Activated CD4-positive, alpha-beta T cell treated with anti-CD3 and anti-CD28 coated beads, Interleukin-2, amount 50 U/mL, for 48 hours (primary cell): ENCODE results near the gene ATP11B.

Experiments used
- DNase-seq, 2 experiments: peaks; one replicate each; pipeline ENCODE4 v3.0.0-alpha.2; 2020

The ATP11B gene

GRCh38 chr3:182912474-182912873 lies 119.2 kb downstream of the ATP11B start:
- no peak for DNase-seq

DNA sequence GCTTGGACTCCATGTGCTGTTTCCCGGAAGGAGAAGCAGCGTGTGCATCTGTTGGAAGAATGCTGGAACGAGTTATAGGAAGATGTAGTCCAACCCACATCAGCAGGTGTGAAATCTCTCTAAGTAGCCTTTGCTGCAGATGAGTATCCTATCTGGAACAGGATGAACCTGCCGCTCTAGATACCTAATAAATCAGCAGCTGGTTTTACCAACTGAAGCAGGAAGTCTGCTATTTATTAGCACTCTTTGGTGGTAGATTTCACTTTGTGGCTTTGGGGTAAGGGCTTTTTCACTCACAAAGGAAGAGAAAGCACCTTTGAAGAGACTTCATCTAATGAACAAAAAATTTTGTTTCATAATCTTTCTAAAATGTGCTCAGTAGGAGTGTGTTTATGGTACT lies 120.6 kb downstream of the ATP11B start:
- DNase-seq = no peak

- DNase-seq = no peak
Observed at GRCh38 chr3:182914341-182914740, 121.0 kb downstream of the ATP11B start.

GRCh38 chr3:182917134-182917533 lies 123.8 kb downstream of the ATP11B start:
- DNase-seq = no peak

- no peak for DNase-seq
Observed at GRCh38 chr3:182919866-182920357, 126.6 kb downstream of the ATP11B start.

GRCh38 chr3:182920515-182921084 lies 127.3 kb downstream of the ATP11B start:
- DNase-seq = no peak

GRCh38 chr3:182921665-182922355 lies 128.5 kb downstream of the ATP11B start:
- DNase-seq = no peak

- no peak for DNase-seq
Observed at GRCh38 chr3:182925330-182925943, 132.1 kb downstream of the ATP11B start.

GRCh38 chr3:182925944-182926337 lies 132.6 kb downstream of the ATP11B start:
- DNase-seq = no peak

DNA sequence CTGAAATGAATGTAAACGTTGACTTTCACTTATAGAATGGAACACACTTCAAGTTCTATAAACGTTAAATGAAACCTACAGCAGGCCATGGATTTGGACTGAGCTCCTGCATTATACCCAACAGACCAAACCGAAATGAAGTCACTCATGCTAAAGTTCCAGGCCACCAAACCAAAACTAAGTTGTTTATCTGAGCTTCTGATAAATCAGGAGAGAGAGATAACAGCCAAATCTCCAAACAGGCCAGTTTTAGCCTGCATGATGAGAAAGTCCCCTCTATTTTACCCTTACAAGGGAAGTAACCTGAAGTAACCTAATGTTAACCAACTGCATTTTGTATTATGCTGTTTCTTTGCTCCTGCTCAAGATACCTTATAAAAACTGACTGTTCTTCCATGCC lies 142.5 kb downstream of the ATP11B start:
- DNase-seq = no peak

DNA sequence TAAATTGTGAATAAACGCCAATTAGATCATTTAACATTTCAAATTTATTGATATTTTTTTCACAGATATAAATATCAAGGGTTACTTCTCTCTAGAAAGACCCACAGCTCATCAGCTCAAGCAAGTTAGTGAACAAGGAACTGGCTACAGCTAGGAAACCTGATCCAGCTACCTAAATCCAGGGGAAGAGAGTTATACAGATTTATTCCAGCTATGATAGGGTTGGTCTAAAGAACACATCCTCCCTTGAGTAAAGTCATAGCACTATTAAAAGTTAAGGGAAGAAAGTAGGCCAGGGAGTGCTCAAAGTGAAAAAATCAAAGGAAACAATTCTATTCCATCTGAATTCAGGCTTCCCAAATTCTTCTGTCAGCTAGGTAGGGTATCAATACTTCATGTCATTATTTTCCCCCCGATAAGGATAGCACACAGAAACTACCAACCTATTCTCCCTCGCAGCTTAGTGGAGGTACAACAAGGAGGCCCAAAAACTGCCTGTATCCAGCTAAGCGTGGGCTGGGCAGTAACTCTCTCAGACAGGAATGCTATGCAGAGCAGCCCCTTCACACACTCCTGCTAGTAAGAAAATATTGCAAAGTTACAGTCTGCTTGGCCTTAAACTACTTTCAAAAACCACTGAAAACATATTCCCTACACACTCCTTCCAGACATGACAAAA lies 143.1 kb downstream of the ATP11B start:
- DNase-seq = no peak

GRCh38 chr3:182936918-182937285 lies 143.6 kb downstream of the ATP11B start:
- no peak for DNase-seq

DNA sequence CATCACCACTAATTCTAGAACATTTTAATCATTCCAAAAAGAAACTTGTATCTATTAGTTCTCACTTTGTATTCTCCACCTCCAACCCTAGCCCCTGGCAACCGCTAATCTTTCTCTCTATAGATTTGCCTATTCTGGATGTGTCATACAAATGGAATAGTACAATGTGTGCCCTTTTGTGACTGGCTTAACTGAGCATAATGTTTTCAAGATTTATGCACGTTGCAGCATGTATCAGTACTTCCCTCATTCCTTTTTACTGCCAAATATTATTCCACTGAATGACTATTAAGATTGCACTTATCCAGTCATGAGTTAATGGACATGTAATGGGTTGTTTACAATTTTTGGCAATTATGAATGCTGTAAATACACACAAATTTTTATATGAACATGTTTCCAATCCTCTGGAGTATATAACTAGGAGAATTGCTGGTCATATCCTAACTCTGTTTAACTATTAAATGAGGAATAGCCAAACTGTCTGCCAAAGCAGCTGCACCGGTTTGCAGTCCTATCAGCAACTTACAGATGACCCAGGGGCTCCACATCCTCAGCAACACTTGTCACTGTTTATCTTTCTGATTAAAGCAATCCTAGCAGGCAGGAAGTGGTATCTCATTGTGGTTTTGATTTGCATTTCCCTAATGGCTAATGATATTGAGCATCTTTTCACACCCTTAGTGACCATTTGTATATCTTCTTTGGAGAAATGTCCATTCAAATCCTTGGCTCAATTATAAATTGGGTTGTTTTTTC lies 144.2 kb downstream of the ATP11B start:
- DNase-seq = no peak

DNA sequence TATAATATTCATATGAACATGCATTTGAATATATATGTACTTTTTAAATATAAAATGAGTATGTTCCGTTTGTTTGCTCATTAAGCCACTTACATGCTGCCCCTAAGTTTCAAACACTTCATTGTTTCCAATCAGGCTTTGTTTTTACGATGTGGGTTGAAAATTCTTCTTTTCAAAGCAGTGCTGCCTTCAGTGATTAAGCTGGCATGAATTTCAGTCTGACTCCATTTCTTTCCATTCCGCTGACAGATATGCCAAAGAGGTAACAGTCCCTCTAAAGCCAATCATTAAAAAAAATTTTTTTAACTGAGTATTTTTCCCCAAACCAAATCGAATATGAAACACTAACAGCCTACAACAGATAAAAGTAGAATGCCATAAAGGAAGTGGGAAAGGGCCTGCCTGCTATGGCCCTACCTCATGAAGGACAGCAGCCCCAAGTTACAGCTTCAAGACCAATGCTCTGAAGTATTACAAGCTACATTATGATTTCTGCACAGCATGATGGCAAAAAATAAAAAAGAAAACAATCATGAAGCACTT lies 147.0 kb downstream of the ATP11B start:
- no peak for DNase-seq

DNA sequence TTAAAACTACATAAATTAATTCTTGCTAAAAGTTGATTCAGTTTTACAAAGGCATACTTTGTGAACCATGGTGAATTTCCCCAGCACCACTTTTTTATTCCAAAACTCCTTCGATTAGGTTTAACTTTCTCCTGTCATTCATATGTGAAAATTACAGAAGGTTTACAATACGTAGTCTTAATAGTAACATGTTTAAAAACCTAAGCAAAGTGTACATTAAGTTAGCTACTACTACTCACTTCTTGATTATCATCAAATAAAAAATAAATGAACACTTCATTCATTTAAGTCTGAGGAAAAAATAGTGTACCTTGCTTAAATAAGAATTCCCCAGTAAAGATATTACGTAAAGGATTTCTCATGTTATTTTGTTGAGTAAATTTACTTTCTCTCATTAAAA lies 148.4 kb downstream of the ATP11B start:
- DNase-seq = no peak

- DNase-seq = no peak
Observed at GRCh38 chr3:182947888-182948287, 154.6 kb downstream of the ATP11B start.

DNA sequence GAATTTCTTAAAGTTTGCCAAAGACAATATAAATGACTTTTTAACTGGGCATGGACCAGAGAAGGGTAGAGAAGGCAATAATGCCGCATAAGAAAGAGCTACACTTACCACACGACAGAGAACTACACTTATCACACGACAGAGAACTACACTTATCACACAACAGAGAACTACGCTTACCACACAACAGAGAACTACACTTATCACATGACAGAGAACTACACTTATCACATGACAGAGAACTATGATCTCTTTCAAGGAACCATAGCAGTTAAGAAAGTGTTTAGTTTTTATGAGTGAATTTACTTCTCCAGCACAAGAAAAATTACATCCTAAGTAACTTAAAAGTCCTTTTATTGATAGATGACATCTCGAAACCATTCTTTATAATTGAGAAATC lies 155.0 kb downstream of the ATP11B start:
- no peak for DNase-seq

DNA sequence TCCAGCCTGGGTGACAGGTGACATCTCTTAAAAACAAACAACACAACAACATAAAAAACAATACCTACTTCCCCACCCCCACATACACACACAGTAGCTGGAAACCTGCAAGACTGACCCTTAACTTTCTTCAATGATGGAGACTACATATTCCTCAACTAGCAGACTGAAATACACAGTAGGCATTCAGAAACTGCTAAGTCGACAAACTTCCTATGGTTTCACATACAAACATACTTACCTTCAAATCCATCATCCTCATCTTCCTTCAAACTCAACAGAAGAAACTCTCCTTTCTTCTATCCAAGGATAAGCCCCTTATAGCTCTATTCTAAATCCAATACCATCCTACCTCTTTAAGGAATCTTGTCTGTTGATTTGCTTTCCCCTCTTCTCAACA lies 156.4 kb downstream of the ATP11B start:
- no peak for DNase-seq

DNA sequence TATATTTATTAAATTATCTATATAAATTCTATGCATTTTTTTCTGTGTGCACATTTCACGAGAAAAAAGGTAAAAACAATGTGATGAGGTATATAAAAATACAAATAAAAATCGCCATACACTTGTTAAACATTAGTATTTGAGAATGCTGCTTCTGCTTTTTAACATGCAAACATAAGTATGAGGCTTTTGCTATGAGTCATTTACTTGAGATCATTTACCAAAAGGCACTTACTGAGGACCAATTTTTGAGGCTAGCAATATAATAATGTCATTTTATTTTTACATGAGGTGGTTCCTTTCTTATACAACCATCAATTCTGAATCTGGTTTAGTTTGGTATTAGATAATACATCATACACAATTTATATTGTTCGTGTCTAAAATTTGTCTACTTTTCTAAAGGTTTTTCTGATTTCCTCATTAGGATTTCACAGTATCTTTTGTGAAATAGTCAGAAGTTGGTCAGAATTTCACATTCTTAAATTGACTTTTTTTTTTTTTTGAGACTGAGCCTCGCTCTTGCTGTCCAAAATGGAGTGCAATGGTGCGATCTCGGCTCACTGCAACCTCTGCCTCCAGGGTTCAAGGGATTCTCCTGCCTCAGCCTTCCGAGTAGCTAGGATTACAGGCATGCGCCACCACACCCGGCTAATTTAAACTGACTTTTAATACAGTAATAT lies 161.4 kb downstream of the ATP11B start:
- no peak for DNase-seq

DNA sequence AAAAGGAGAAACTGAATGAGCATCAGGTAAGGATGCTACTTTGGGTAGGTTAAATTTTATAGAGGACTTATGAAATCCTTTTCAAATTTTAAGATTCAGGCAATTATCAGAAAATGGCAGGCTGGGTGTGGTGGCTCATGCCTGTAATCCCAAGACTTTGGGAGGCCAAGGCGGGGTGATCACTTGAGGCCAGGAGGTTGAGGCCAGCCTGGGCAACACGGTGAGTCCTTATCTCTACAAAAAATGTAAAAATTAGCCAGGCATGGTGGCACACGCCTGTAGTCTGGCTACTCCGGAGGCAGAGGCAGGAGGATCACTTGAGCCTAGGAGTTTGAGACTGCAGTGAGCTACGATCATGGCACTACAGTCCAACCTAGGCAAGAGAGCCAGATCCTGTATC lies 163.9 kb downstream of the ATP11B start:
- no peak for DNase-seq

DNA sequence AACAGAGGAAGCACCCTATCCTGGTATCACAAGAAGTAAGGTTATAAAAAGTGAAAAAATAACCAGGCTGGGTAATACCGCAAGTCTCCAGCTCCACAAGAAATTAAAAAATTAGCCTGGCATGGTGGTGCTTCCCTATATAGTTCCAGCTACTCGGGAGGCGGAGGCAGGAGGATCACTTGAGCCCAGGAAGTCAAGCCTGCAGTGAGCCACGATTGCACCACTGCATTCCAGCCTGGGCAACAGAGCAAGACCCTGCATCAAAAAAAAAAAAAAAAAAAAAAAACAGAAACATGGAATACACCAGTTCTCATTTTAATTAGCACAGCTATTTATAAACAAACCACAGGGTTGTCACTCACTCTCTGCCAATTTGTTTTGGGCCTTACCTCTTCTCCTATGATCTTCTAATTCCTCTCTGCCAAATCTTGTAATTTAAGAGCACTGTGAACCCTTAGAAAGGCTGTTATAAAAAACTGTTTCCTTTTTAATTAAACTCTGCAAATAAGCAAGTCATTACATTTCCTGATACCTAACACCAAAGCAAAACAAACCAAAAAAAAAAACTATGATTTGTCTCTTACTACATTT lies 164.5 kb downstream of the ATP11B start:
- DNase-seq = no peak
